Right atrium auricular region (tissue), 2 donors: ENCODE data around the gene DCTN2. TPM values are rescaled to one million over a fixed set of nuclear protein-coding genes. Genes with fewer than 3 reads are reported as not detected.

Experiments used
- DNase-seq: peaks from one replicate; pipeline ENCODE4 v3.0.0-alpha.2; 2019; ENCODE audit warnings: low spot score
- H3K27ac ChIP-seq, 2 donors: fragments of 200-600 bp; sonication (generic); 1 replicate in 1 of 2; 2 replicates in 1 of 2; pipeline ENCODE4 v1.5.1; 2016 to 2019
- H3K27me3 ChIP-seq, 2 donors: fragments of 200-600 bp; sonication (generic); one replicate each; pipeline versions ENCODE4 v1.5.1 to v1.6.0; 2017 to 2019
- H3K36me3 ChIP-seq: fragments of 200-600 bp; sonication (generic); one replicate; pipeline ENCODE4 v1.5.1; 2016
- H3K4me1 ChIP-seq, 2 donors: fragments of 200-600 bp; sonication (generic); one replicate each; pipeline versions ENCODE4 v1.5.1 to v1.6.0; 2017 to 2019
- H3K4me3 ChIP-seq, 2 donors: fragments of 200-600 bp; sonication (generic); 1 replicate in 1 of 2; 2 replicates in 1 of 2; pipeline ENCODE4 v1.5.1; 2017 to 2019; ENCODE audit warnings: mild to moderate bottlenecking in 1 of 2, moderate library complexity in 1 of 2
- H3K9me3 ChIP-seq, 2 donors: fragments of 200-600 bp; sonication (generic); one replicate each; pipeline ENCODE4 v1.5.1; 2019
- CTCF ChIP-seq, 2 donors: fragments of 200-600 bp; sonication (generic); IDR thresholded peaks; one replicate each; pipeline ENCODE4 v1.5.1; 2019; ENCODE audit warnings: antibody characterized with exemption in 2 of 2
- total RNA-seq, 2 donors: library from RNA; depleted of rRNA; stranded (reverse); fragments of >200 nt; gene quantifications; one replicate each; pipeline ENCODE4 v1.1.0, GENCODE V29; 2016

DCTN2 gene
- total RNA-seq, 2 donors from 2014 or later = 109 to 114 TPM

- no peak for DNase-seq
- H3K27ac ChIP-seq = no peak overlapping the region
- H3K36me3 ChIP-seq = peaks cover 73% of the 10 kb centered on the region
- no peaks in the 10 kb centered on the region for H3K27me3 ChIP-seq
- H3K4me1 ChIP-seq = no peaks in the 10 kb centered on the region
- no peak for TF ChIP-seq CTCF (IDR thresholded peaks at IDR 0.05)
- H3K4me3 ChIP-seq = no peak overlapping the region
- H3K9me3 ChIP-seq = no peaks in the 10 kb centered on the region
Observed at GRCh38 chr12:57536597-57536942, 10.4 kb downstream of the DCTN2 start.

- no peaks in the 10 kb centered on the region for H3K4me1 ChIP-seq
- no peak overlapping the region for H3K27ac ChIP-seq
- TF ChIP-seq CTCF (IDR thresholded peaks at IDR 0.05) = no peak
- no peak for DNase-seq
- peaks cover 74% of the 10 kb centered on the region for H3K36me3 ChIP-seq
- H3K27me3 ChIP-seq = no peaks in the 10 kb centered on the region
- no peaks in the 10 kb centered on the region for H3K9me3 ChIP-seq
- no peak overlapping the region for H3K4me3 ChIP-seq
Observed at GRCh38 chr12:57535764-57536596, 11.0 kb downstream of the DCTN2 start.

GRCh38 chr12:57534991-57535543 is 11.9 kb downstream of the DCTN2 start:
- no peak overlapping the region for H3K4me3 ChIP-seq
- H3K27me3 ChIP-seq = no peaks in the 10 kb centered on the region
- H3K36me3 ChIP-seq = peaks cover 75% of the 10 kb centered on the region
- H3K27ac ChIP-seq = no peak overlapping the region
- TF ChIP-seq CTCF (IDR thresholded peaks at IDR 0.05) = no peak
- DNase-seq = no peak
- H3K9me3 ChIP-seq = no peaks in the 10 kb centered on the region
- no peaks in the 10 kb centered on the region for H3K4me1 ChIP-seq

GRCh38 chr12:57534250-57534649 is 12.7 kb downstream of the DCTN2 start:
- TF ChIP-seq CTCF (IDR thresholded peaks at IDR 0.05) = no peak
- Histone ChIP-seq H3K27ac (no peak overlapping the region), H3K9me3 (no peaks in the 10 kb centered on the region), H3K36me3 (peaks cover 77% of the 10 kb centered on the region), H3K27me3 (no peaks in the 10 kb centered on the region), H3K4me1 (no peaks in the 10 kb centered on the region), H3K4me3 (no peak overlapping the region)
- no peak for DNase-seq

- H3K4me1 ChIP-seq = no peaks in the 10 kb centered on the region
- TF ChIP-seq CTCF (IDR thresholded peaks at IDR 0.05) = no peak
- H3K36me3 ChIP-seq = peaks cover 77% of the 10 kb centered on the region
- no peak overlapping the region for H3K4me3 ChIP-seq
- no peak overlapping the region for H3K27ac ChIP-seq
- H3K27me3 ChIP-seq = no peaks in the 10 kb centered on the region
- H3K9me3 ChIP-seq = no peaks in the 10 kb centered on the region
- no peak for DNase-seq
Observed at GRCh38 chr12:57533108-57533507, 13.9 kb downstream of the DCTN2 start.
